HG02943 (cell line): Measurements from ENCODE around the gene RTEL1.
"Not testable (repeated sequence)": the region's sequence is repeated elsewhere in the genome, so short reads cannot be mapped to it uniquely, and the experiment has no call there.

ENCODE experiments used
- ATAC-seq: cut with Tn5 transposase; IDR thresholded peaks from one replicate; pipeline ENCODE4 v1.9.1; 2021; ENCODE audit warnings: mild to moderate bottlenecking, low read depth, moderate library complexity; ENCODE audit not compliant: unreplicated experiment

RTEL1 gene

GRCh38 chr20:63657937-63658748 lies at the start of gene RTEL1:
TSS of gene RTEL1 (plus strand) at chr20:63658312. CDS start at chr20:63659403, 1,091 bp downstream.
- peak; percentile 74 for ATAC-seq

- ATAC-seq, result no peak
Measured at GRCh38 chr20:63610581-63611435, 47.3 kb upstream of the RTEL1 start.

- no peak for ATAC-seq
Measured at GRCh38 chr20:63611646-63612045, 46.5 kb upstream of the RTEL1 start.

- no peak for ATAC-seq
Measured at GRCh38 chr20:63612276-63612931, 45.7 kb upstream of the RTEL1 start.

GRCh38 chr20:63613863-63614594 lies 44.1 kb upstream of the RTEL1 start:
- ATAC-seq, result not testable (repeated sequence)

GRCh38 chr20:63617092-63617875 lies 40.8 kb upstream of the RTEL1 start:
- no peak for ATAC-seq

- ATAC-seq, result no peak
Measured at GRCh38 chr20:63617876-63618265, 40.2 kb upstream of the RTEL1 start.

GRCh38 chr20:63618291-63618980 lies 39.7 kb upstream of the RTEL1 start:
- no peak for ATAC-seq

GRCh38 chr20:63619086-63619485 lies 39.0 kb upstream of the RTEL1 start:
- ATAC-seq, result no peak

- ATAC-seq, result no peak
Measured at GRCh38 chr20:63619505-63619904, 38.6 kb upstream of the RTEL1 start.

GRCh38 chr20:63620991-63621390 lies 37.1 kb upstream of the RTEL1 start:
- ATAC-seq, result no peak

GRCh38 chr20:63622096-63622495 lies 36.0 kb upstream of the RTEL1 start:
- ATAC-seq, result no peak

- ATAC-seq, result no peak
Measured at GRCh38 chr20:63622732-63623131, 35.4 kb upstream of the RTEL1 start.

GRCh38 chr20:63624486-63624885 lies 33.6 kb upstream of the RTEL1 start:
- ATAC-seq, result no peak

- ATAC-seq, result no peak
Measured at GRCh38 chr20:63625771-63626423, 32.2 kb upstream of the RTEL1 start.

GRCh38 chr20:63626424-63627128 lies 31.5 kb upstream of the RTEL1 start, which contains the start of gene GMEB2:
TSS of gene GMEB2 (minus strand) at chr20:63627101. CDS start at chr20:63619397, 7,704 bp downstream.
- peak; percentile 38 for ATAC-seq

GRCh38 chr20:63627129-63627750 lies 30.9 kb upstream of the RTEL1 start:
- ATAC-seq, result peak; percentile 68
